ENCODE measurements around the gene ANKRD28. TPM values are rescaled to one million over a fixed set of nuclear protein-coding genes. Genes with fewer than 3 reads are reported as not detected.
A peak's percentile ranks its signal among the peaks of the same experiment; 100 is the strongest.

ANKRD28 gene
- total RNA-seq, 4 donors from 2014 or later, result 25.7 to 44.7 (median 40.9) TPM

DNA sequence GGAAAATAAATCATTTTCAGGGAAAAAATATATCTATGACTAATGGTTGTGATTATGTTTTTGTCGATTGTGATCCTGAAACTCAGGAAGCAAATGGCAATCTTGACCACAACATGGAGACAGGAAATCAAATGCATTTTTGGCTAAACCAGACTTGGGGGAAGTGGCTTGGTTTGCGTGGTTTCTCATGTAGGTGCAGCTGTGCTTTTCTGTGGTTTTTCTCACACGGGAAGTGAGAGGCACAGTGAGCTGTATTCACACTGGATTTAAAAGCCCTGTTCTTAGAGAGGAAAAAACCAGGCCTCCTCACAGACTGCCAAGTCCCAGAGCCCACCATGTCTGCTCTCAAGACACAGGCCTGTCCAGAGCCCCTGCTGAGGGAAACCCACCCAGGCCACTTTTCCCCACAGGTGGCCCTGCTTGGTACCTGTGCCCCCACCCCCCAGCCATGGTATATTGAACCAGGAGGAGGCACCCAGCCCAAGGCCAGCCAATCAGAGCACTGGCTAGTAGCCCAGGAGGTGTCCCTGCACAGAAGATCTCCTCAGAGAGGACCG is 150.1 kb downstream of the ANKRD28 start:
- no peak overlapping the region for H3K4me3 ChIP-seq (ENCODE audit: low read depth, poor library complexity, severe bottlenecking)
- intact Hi-C loops (cut with DNase I; ENCODE audit: low total_unique reads), result no loop called here
- no peak for DNase-seq (ENCODE audit: low spot score in 2 of 2)

DNA sequence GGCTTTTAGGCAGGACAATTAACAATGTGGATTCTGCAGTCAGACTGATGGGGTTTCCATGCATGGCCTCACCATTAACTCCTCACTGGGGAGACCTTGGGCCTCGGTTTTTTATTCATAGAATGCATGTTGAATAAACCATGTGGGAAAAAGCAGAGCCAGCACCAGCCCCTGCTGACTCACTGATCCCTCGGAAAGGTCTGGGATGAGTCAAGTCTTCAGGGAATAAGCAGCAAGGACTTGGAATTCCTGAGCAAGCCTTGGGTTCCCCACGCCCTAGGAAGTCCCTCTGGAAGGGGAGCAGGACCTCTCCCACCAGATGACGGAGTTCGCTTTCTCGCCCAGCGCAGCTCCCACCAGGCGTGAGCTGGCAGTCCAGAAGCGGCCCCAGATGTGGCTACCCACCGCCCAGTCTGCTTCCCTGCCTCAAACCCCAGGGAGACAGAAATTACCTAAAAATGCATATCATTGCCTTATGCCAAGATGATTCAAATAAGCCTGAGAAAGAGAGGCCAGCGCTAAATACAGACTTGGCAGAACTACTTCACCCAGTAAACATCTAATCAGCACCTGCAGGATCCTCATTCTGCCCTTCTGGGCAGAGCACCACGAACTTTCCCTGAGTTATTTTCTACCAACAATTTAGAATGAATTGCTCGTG is 150.8 kb downstream of the ANKRD28 start:
- intact Hi-C loops (cut with DNase I; ENCODE audit: low total_unique reads), result no loop called here
- DNase-seq (ENCODE audit: low spot score in 2 of 2), result peak; percentile 59 to 90
- TF ChIP-seq POLR2A (IDR thresholded peaks at IDR 0.05), result no peak
- TF ChIP-seq, protein P1, sequence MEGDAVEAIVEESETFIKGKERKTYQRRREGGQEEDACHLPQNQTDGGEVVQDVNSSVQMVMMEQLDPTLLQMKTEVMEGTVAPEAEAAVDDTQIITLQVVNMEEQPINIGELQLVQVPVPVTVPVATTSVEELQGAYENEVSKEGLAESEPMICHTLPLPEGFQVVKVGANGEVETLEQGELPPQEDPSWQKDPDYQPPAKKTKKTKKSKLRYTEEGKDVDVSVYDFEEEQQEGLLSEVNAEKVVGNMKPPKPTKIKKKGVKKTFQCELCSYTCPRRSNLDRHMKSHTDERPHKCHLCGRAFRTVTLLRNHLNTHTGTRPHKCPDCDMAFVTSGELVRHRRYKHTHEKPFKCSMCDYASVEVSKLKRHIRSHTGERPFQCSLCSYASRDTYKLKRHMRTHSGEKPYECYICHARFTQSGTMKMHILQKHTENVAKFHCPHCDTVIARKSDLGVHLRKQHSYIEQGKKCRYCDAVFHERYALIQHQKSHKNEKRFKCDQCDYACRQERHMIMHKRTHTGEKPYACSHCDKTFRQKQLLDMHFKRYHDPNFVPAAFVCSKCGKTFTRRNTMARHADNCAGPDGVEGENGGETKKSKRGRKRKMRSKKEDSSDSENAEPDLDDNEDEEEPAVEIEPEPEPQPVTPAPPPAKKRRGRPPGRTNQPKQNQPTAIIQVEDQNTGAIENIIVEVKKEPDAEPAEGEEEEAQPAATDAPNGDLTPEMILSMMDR (IDR thresholded peaks at IDR 0.05), result no peak
- H3K4me3 ChIP-seq (ENCODE audit: low read depth, poor library complexity, severe bottlenecking), result no peak overlapping the region
- WGBS, 2 donors, result 19 to 24% methylated on average over 12 to 13 of the region's 13 CpGs

More for the DNA sequence above, 150.1 kb downstream of the ANKRD28 start:
- WGBS, 2 donors, result 40 to 43% methylated on average over 4 of the region's 4 CpGs
- TF ChIP-seq, protein P1 (IDR thresholded peaks at IDR 0.05), result no peak
- no peak for TF ChIP-seq POLR2A (IDR thresholded peaks at IDR 0.05)

DNA sequence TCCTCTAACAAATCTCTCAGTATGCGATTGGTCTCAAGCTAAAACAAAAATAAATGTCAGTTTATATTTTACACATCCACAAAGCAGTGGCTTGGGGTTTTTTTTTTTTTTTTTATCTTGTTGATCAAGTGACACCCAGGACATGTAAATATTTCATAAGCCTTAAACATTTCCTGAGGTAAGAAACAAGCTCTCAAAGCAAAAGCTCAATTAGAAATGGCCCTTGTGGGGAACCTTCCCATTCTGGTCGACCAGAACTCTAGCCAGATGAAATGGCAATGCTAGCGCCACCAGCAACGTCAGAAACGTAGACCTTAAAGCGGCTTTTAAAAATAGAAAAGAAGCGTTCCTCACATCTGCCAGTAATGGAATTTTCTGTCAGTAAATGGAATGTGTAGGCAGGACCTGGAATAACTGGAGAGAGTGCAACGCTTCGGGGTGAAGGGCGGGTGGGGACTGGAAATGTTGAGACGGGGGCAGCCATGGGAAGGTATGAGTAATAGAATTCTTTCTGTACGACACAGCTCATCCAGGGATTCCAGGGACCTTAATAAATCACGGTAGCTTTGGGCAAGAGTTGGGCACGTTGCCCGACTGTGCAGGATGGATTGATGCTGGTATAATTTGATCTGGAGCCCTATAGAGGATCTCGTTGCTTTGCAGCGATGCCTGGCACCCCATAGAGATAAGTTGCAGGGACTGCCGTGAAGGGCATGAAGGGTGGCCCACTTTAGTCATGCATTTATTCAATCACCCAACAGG is 151.9 kb downstream of the ANKRD28 start:
- WGBS, 2 donors, result 24 to 38% methylated on average over 18 of the region's 18 CpGs
- DNase-seq (ENCODE audit: low spot score in 2 of 2), result peak in 1 of 2 donors; percentile 86
- TF ChIP-seq, protein P1 (IDR thresholded peaks at IDR 0.05), result no peak
- no peak for TF ChIP-seq POLR2A (IDR thresholded peaks at IDR 0.05)
- no peak overlapping the region for H3K4me3 ChIP-seq (ENCODE audit: low read depth, poor library complexity, severe bottlenecking)
- intact Hi-C loops (cut with DNase I; ENCODE audit: low total_unique reads), result no loop called here

DNA sequence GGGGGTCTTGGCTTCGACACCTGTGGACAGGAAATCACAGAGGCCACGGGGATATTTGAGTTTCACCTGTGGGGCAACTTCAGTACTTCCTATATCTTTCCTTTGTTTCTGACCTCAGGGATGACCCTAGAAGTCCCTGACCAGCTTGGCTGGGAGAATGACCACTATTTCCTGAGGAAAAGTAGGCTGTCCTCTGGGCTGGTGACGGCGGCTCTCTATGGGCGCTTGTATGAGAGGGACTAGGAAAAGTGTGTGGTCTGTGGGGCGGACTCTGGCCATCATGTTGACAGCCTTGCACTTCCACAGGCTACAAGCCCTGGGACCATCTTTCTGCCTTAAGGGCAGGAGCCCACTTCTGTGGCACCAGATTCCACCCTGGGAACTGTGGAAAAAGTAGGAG is 152.5 kb downstream of the ANKRD28 start:
- WGBS, 2 donors, result 90 to 92% methylated on average over 6 of the region's 6 CpGs
- DNase-seq (ENCODE audit: low spot score in 2 of 2), result no peak
- no peak overlapping the region for H3K4me3 ChIP-seq (ENCODE audit: low read depth, poor library complexity, severe bottlenecking)
- TF ChIP-seq, protein P1 (IDR thresholded peaks at IDR 0.05), result no peak
- no peak for TF ChIP-seq POLR2A (IDR thresholded peaks at IDR 0.05)
- intact Hi-C loops (cut with DNase I; ENCODE audit: low total_unique reads), result no loop called here

DNA sequence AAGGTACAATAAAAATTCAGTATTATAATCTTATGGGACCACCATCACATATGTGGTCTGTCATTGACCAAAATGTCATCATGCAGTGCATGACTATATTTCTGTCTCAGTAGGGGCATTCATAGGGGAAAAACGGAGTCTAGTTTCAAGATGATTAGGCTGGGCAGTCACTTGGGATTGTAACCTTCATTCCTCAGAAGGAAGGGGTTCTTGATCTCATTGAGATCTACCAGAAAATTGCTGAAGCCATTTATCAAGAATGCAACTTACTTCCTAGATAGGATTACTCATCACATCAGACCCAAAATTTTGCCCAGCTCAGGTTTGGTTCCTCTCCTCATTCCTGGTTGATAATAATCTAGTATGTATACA is 158.9 kb downstream of the ANKRD28 start:
- 93 to 97% methylated on average over 1 of the region's 1 CpG for WGBS, 2 donors
- intact Hi-C loops (cut with DNase I; ENCODE audit: low total_unique reads), result no loop called here
- no peak for DNase-seq (ENCODE audit: low spot score in 2 of 2)
- TF ChIP-seq, protein P1 (IDR thresholded peaks at IDR 0.05), result no peak
- no peak for TF ChIP-seq POLR2A (IDR thresholded peaks at IDR 0.05)
- H3K4me3 ChIP-seq (ENCODE audit: low read depth, poor library complexity, severe bottlenecking), result no peak overlapping the region
